Measurements from ENCODE around the gene SRXN1. TPM values are rescaled to one million over a fixed set of nuclear protein-coding genes. Genes with fewer than 3 reads are reported as not detected.

Gene SRXN1
- total RNA-seq, 1 experiment from 2014 or later: 80.8 TPM

- TF ChIP-seq CTCF (IDR thresholded peaks at IDR 0.05 in 2 of 3, conservative IDR thresholded peaks at IDR 0.05 in 1 of 3; ENCODE audit: borderline replicate concordance in 1 of 3, insufficient read depth in 1 of 3, low read depth in 2 of 3, low read length in 2 of 3) (no peak), EGR1 (IDR thresholded peaks at IDR 0.05; ENCODE audit: low read depth) (no peak), SP1 (IDR thresholded peaks at IDR 0.05; ENCODE audit: low read depth) (no peak), ZFX (IDR thresholded peaks at IDR 0.05) (no peak), ELF1 (IDR thresholded peaks at IDR 0.05; ENCODE audit: borderline replicate concordance, low read depth) (no peak), EZH2phosphoT487 (IDR thresholded peaks at IDR 0.05; ENCODE audit: borderline replicate concordance) (no peak), POLR2A (IDR thresholded peaks at IDR 0.05; ENCODE audit: borderline replicate concordance, extremely low read depth, insufficient read depth, insufficient read length) (no peak), JUND (IDR thresholded peaks at IDR 0.05) (no peak), FOSL1 (IDR thresholded peaks at IDR 0.05; ENCODE audit: low read depth) (no peak), RAD21 (IDR thresholded peaks at IDR 0.05; ENCODE audit: low read depth) (no peak), MAX (IDR thresholded peaks at IDR 0.05) (no peak)
Observed at GRCh38 chr20:607476-607875, 45.5 kb downstream of the SRXN1 start (continued).

GRCh38 chr20:605237-605636 is 47.8 kb downstream of the SRXN1 start:
- DNase-seq (ENCODE audit: low read depth, low spot score): no peak
- Histone ChIP-seq H3K27ac (ENCODE audit: low read depth, low read length) (no peak overlapping the region), H3K27me3 (ENCODE audit: insufficient read depth, low read length) (no peaks in the 10 kb centered on the region), H3K4me1 (ENCODE audit: control insufficient read depth in 1 of 2, insufficient read depth in 2 of 2, low read length in 2 of 2) (peaks cover 0 to 4% of the 10 kb centered on the region in 2 experiments; a peak in 1 of 4 replicates), H4K20me1 (ENCODE audit: insufficient read depth) (no peaks in the 10 kb centered on the region), H3K36me3 (ENCODE audit: control insufficient read depth in 1 of 2, insufficient read depth in 2 of 2, low read length in 2 of 2) (no peaks in the 10 kb centered on the region), H3K9me3 (ENCODE audit: control insufficient read depth in 1 of 2, insufficient read depth in 1 of 2, low read depth in 1 of 2, low read length in 2 of 2) (no peaks in the 10 kb centered on the region), H3K79me2 (ENCODE audit: insufficient read depth, low read length) (no peaks in the 10 kb centered on the region), H3K4me3 (replicated peaks in 1 of 2; ENCODE audit: low read depth in 1 of 2, low read length in 2 of 2) (no peak overlapping the region), H3K9ac (ENCODE audit: low read length) (no peak overlapping the region), H2AFZ (ENCODE audit: low read depth, low read length, poor library complexity, severe bottlenecking) (no peak overlapping the region), H3K4me2 (ENCODE audit: low read length) (no peak overlapping the region), H3K9me2 (ENCODE audit: insufficient read depth) (no peaks in the 10 kb centered on the region)
- CTCF ChIA-PET: no interaction called here
- POLR2A ChIA-PET: no interaction called here
- intact Hi-C loops (cut with micrococcal nuclease): no loop called here
- BruUV-seq (replicated peaks): no TSS peak
- ATAC-seq: no peak
- RAD21 ChIA-PET (ENCODE audit: low non-redundant PET in 1 of 2, low total read pairs in 2 of 2, uncharacterized antibody in 2 of 2, unreplicated experiment in 2 of 2): no interaction called here
- no peak for TF ChIP-seq EZH2phosphoT487 (IDR thresholded peaks at IDR 0.05; ENCODE audit: borderline replicate concordance)
- TF ChIP-seq ATF3 (IDR thresholded peaks at IDR 0.05): no peak
- TF ChIP-seq SRF (IDR thresholded peaks at IDR 0.05; ENCODE audit: low read depth): no peak
- TF ChIP-seq YY1 (IDR thresholded peaks at IDR 0.05; ENCODE audit: extremely low read depth, insufficient replicate concordance, low read depth, low read length): no peak
- no peak for TF ChIP-seq MAX (IDR thresholded peaks at IDR 0.05)
- no peak for TF ChIP-seq EZH2 (IDR thresholded peaks at IDR 0.05)
